NCI-H2029 (cell line): ENCODE data around the gene FGFRL1.

Experiments
- DNase-seq: peaks from one replicate; lab custom pipeline; 2025; lab: John Stamatoyannopoulos, UW

Gene FGFRL1

GRCh38 chr4:1023075-1023640 lies 11.7 kb downstream of the FGFRL1 start:
- DNase-seq, result no peak

GRCh38 chr4:1023895-1024740 lies 12.7 kb downstream of the FGFRL1 start:
- no peak for DNase-seq

GRCh38 chr4:1024882-1025545 lies 13.6 kb downstream of the FGFRL1 start:
- no peak for DNase-seq

GRCh38 chr4:1026115-1026514 lies 14.7 kb downstream of the FGFRL1 start:
- DNase-seq, result no peak

- no peak for DNase-seq
These were observed 15.9 kb downstream of the FGFRL1 start for GRCh38 chr4:1027219-1027914.

- no peak for DNase-seq
These were observed 16.5 kb downstream of the FGFRL1 start for GRCh38 chr4:1027915-1028238.

GRCh38 chr4:1028574-1029220 lies 17.3 kb downstream of the FGFRL1 start:
- no peak for DNase-seq

- DNase-seq, result no peak
These were observed 18.1 kb downstream of the FGFRL1 start for GRCh38 chr4:1029529-1029928.

- no peak for DNase-seq
These were observed 18.6 kb downstream of the FGFRL1 start for GRCh38 chr4:1030031-1030430.

- DNase-seq, result no peak
These were observed 19.1 kb downstream of the FGFRL1 start for GRCh38 chr4:1030559-1030958.

GRCh38 chr4:1031346-1031745 lies 19.9 kb downstream of the FGFRL1 start:
- no peak for DNase-seq

GRCh38 chr4:1031956-1032795 lies 20.8 kb downstream of the FGFRL1 start:
- DNase-seq, result peak; percentile 20

- no peak for DNase-seq
These were observed 21.4 kb downstream of the FGFRL1 start for GRCh38 chr4:1032861-1033260.

- no peak for DNase-seq
These were observed 22.6 kb downstream of the FGFRL1 start for GRCh38 chr4:1033840-1034551.

GRCh38 chr4:1035510-1035909 lies 24.1 kb downstream of the FGFRL1 start:
- DNase-seq, result no peak

GRCh38 chr4:1036095-1036494 lies 24.7 kb downstream of the FGFRL1 start:
- DNase-seq, result no peak

GRCh38 chr4:1036976-1037810 lies 25.8 kb downstream of the FGFRL1 start:
- no peak for DNase-seq

- DNase-seq, result no peak
These were observed 27.6 kb downstream of the FGFRL1 start for GRCh38 chr4:1038948-1039492.
